SU-DHL-6 (cell line): ENCODE data around the gene EPHB4.

Source experiments
- EZH2phosphoT487 ChIP-seq: fragments of 200-600 bp; sonication (generic), shearing (Covaris generic); conservative IDR thresholded peaks from 2 replicates; pipeline ENCODE4 v1.6.1; 2018; ENCODE audit warnings: mild to moderate bottlenecking, antibody characterized with exemption, low read length, moderate library complexity, mixed read lengths
- TF ChIP-seq, protein P1 (sequence below): fragments of 200-600 bp; sonication (generic); IDR thresholded peaks from one replicate; pipeline ENCODE4 v1.5.1; 2017; ENCODE audit warnings: antibody characterized with exemption, mild to moderate bottlenecking, low read length, moderate library complexity; ENCODE audit not compliant: insufficient read depth, poor library complexity, severe bottlenecking

DNA sequence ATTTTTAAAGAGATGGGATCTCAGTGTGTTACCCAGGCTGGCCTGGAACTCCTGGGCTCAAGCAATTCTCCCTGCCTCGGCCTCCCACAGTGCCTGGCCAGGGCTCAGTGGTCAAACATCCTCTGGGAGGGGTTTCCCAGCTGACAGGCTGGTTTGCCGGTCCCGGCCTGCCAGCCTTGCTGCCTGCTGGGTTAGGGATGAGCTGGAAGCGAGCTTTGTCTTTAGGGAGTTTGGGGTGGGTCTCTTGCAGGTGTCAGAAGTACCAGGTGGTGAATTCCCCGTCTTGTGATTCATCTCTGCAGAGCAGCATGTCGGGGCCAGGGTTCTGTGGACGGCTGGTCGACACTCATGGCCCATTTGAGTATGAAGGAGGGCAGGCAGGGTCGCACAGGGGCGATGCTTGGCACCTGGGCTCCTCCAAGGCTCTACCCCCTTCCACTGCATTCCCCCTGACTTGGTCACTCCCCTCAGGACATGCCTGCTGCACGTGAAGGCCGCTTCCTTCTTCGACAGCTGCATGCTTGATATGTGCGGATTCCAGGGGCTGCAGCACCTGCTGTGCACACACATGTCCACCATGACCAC, 63.7 kb downstream of the EPHB4 start:
- TF ChIP-seq, protein P1, sequence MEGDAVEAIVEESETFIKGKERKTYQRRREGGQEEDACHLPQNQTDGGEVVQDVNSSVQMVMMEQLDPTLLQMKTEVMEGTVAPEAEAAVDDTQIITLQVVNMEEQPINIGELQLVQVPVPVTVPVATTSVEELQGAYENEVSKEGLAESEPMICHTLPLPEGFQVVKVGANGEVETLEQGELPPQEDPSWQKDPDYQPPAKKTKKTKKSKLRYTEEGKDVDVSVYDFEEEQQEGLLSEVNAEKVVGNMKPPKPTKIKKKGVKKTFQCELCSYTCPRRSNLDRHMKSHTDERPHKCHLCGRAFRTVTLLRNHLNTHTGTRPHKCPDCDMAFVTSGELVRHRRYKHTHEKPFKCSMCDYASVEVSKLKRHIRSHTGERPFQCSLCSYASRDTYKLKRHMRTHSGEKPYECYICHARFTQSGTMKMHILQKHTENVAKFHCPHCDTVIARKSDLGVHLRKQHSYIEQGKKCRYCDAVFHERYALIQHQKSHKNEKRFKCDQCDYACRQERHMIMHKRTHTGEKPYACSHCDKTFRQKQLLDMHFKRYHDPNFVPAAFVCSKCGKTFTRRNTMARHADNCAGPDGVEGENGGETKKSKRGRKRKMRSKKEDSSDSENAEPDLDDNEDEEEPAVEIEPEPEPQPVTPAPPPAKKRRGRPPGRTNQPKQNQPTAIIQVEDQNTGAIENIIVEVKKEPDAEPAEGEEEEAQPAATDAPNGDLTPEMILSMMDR = no peak
- no peak for TF ChIP-seq EZH2phosphoT487
